C4-2B (cell line): ENCODE measurements around the gene FABP2.
"Not testable (repeated sequence)": the region's sequence is repeated elsewhere in the genome, so short reads cannot be mapped to it uniquely, and the experiment has no call there.

Source experiments
- CTCF ChIP-seq: fragments of 450-650 bp; conservative IDR thresholded peaks from 2 replicates; pipeline ENCODE4 v1.5.1; 2017; ENCODE audit warnings: mild to moderate bottlenecking
- ZFX ChIP-seq: fragments of 450-650 bp; IDR thresholded peaks from 2 replicates; pipeline ENCODE4 v1.6.1; 2017

GRCh38 chr4:119366802-119367201, 44.9 kb upstream of the FABP2 start:
- not testable (repeated sequence) for TF ChIP-seq CTCF, ZFX
